Kidney capillary endothelial cell (primary cell): ENCODE measurements around the gene OSBPL2.

Experiments
- DNase-seq: peaks from one replicate; pipeline ENCODE4 v3.0.0-alpha.2; 2018; ENCODE audit warnings: low spot score

OSBPL2 gene

GRCh38 chr20:62258499-62259293 lies 20.4 kb downstream of the OSBPL2 start:
- no peak for DNase-seq

DNA sequence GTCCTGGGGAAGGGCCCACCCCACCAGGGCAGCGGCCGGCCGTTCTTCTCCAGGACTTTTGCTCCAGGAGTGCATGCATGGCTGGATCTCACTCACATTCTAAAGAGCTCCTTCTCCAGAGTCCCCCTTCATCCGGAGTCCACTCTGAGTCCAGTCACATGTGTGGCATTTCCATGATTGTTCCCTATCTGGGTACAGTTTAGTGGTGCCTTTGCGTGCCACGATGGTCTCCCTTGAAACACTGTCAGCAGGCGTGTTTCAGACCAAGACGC lies 20.9 kb downstream of the OSBPL2 start:
- DNase-seq: no peak

- no peak for DNase-seq
Observed at GRCh38 chr20:62262064-62262463, 23.7 kb downstream of the OSBPL2 start.

- DNase-seq: no peak
Observed at GRCh38 chr20:62263396-62263795, 25.1 kb downstream of the OSBPL2 start.

DNA sequence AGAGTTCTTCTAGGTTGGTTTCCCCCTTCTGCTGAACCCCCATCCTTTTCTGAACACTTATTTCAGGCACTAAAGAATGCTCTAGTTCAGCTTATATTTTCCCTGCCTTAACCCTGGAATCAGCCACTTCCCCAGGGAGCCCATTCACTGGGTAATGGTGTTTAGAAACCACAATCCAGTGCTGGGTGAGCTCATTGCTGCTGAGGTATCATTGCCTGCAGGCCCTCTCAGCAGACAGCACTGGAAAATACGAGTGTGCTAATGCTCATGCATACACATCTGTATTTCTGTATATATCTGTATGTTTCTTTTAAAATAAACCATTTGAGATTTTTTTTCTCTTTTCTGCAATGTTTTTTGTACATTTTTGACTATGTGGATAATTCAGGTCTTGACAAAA lies 27.0 kb downstream of the OSBPL2 start:
- no peak for DNase-seq

DNA sequence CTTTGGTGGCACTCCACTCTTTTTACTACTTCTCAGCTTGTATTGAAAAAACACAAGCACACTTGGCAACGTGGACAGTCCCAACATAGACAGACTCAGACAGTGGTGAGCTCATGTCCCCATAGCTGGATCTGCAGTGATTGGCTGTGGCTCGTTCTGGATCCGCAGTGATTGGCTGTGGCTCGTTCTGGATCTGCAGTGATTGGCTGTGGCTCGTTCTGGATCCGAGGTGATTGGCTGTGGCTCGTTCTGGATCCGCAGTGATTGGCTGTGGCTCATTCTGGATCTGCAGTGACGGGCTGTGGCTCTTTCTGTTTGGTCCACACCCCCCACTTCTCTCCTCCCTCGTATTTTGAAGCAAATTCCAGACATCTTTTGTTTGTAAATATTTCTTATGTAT lies 28.0 kb downstream of the OSBPL2 start:
- DNase-seq: no peak

DNA sequence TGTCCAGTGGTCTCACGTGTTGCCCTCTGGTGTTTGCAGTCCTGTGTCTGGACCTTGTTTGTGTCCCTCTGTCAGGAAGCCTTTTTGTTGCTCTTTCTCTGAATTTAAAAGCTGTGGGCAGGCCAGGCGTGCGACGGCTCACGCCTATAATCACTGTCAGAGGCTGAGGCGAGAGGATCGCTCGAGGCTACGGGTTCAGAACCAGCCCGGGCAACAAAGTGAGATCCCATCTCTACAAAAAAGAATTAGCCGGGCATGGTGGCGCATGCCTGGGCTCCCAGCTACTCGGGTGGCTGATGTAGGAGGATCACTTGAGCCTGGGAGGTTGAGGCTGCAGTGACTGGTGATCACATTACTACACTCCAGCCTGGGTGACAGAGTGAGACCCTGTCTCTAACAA lies 28.5 kb downstream of the OSBPL2 start:
- DNase-seq: no peak

DNA sequence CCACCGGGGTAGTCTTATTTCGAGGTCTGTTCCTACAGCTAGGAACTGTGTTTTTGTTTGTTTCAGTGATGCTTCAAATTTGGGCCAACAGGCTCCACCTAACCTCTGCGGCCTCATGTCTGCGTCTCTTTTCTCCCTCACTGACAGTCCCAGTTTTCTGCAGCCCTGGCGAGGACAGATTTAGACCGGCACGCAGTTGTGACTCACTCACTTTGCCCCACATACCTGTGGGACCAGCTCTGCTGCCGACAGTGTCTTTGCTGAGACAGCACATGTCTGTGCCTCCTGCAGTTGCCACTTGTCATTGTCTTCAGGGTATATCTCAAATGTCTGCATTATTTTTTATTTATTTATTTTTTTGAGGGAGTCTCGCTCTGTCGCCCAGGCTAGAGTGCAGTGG lies 29.2 kb downstream of the OSBPL2 start:
- no peak for DNase-seq

DNA sequence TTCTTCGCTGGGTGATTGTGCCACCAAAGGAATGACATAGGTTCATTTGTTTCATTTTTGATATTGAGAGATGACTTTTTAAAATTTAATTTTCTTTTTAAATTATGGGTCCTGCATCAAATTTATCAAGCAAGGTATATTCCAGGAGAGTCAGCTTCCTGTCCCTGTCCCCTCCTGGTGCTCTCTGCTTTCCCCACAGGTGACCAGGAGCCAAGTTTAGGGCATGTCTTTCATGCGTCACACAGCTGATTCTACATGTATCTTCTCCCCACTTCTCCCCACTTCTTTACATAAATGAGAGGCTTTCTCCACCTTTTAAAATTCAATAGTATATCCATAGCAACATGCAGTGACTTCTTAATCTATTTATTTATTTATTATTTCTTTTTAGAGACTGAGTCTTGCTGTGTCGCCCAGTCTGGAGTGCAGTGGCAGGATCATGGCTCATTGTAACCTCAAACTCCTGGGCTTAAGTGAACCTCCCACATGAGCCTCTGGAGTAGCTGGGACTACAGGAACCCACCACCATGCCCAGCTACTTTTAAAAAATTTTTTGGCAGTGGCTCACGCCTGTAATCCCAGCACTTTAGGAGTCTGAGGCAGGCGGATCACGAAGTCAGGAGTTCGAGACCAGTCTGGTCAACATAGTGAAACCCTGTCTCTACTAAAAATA lies 30.0 kb downstream of the OSBPL2 start:
- DNase-seq: no peak

- no peak for DNase-seq
Observed at GRCh38 chr20:62269378-62269777, 31.1 kb downstream of the OSBPL2 start.

GRCh38 chr20:62269871-62270270 lies 31.6 kb downstream of the OSBPL2 start:
- DNase-seq: no peak

- DNase-seq: no peak
Observed at GRCh38 chr20:62272200-62272599, 33.9 kb downstream of the OSBPL2 start.

GRCh38 chr20:62273416-62273815 lies 35.1 kb downstream of the OSBPL2 start:
- DNase-seq: no peak

- DNase-seq: no peak
Observed at GRCh38 chr20:62274332-62274950, 36.1 kb downstream of the OSBPL2 start.

- no peak for DNase-seq
Observed at GRCh38 chr20:62275219-62275618, 36.9 kb downstream of the OSBPL2 start.

DNA sequence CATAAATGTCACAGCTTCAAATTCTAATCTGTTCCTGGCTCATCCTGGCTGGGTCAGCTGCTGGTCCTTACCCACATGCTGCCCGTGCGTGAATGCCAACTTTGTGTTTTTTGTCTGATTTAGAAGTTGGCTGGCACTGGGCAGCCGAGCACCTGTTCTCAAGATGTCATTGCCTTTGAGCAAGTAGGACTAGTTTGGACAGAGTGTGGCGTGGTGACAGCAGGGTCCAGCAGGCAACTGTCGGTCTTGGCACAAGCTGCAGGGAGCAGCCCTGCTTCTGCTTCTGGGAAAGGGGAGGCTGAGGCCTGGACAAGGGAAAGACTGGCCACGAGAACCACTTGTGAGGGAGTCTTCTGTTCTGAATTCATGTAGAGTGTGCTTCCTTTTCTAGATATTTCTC lies 38.1 kb downstream of the OSBPL2 start:
- DNase-seq: no peak

- no peak for DNase-seq
Observed at GRCh38 chr20:62277253-62277652, 38.9 kb downstream of the OSBPL2 start.

DNA sequence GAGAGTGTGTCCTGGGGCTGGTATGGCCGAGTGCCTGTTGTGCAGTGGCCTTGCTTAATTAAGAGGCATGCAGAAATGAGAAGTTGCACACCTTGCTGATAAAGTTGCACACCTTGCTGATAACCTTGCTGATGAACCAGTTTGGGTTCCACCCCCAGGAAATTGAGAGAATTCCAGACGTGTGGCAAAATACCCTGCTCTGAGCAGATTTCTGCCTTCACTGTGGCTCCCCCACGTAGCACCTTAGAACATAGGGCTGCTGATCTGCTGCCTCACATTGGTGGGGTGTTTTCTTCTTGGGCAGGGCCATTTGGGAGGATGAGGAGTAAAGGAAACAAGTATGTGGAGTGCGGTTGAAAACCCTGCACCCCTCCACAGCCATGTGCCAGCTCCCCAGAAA lies 42.0 kb downstream of the OSBPL2 start:
- DNase-seq: no peak

DNA sequence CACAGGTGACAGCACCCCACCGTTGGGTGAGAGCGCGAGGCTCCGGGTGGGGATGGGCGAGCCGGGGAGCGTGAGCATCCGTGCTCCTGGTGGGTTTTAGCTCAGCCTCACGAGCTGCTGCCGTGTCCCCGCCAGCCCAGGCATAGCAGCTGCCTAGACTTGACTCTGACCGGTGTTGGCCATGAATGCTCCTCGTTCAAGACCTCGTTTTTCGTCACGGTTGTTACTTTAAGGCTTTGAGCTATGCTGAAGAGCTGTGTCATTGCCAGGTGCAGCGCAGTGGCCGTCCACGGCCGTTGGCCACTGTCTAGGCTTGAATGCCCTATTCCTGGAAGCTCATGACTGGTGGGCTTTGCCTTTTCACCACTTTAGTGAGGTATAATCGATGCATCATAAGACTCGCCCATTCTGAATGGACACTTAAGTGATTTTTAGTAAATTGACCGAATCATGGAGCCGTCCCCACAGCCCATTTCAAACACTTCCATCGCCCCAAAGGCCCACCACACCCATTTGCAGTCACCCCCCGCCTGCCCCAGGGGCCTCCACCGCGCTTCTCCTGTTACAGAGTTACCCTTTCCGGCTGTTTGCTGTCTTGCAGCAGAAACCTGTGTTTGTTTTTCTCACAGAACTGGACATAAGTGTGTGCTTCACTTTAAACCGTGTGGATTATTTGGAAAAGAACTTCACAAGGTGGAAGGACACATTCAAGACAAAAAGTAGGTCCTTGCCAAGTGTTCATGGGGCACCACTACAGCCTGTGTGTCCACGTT lies 43.0 kb downstream of the OSBPL2 start:
- DNase-seq: no peak

DNA sequence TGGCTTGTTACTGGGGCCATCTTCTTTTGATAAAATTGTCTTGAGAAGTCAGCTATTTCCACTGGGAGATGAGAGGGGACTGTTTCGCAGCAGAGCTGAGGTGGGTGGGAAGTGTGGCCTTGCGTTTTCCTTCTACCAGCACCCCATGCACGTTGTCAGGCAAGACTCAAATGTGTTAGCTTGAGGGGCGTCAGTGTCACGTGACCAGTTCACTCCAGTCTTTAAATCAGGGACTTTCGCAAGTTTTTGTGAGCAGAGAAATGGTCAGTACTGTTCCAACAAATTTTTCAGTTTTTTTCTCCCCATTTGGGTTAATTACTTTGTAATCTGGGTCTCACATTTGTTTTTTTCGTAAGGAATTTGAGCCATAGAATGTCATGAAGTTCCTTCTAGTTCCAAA lies 43.8 kb downstream of the OSBPL2 start:
- DNase-seq: no peak

DNA sequence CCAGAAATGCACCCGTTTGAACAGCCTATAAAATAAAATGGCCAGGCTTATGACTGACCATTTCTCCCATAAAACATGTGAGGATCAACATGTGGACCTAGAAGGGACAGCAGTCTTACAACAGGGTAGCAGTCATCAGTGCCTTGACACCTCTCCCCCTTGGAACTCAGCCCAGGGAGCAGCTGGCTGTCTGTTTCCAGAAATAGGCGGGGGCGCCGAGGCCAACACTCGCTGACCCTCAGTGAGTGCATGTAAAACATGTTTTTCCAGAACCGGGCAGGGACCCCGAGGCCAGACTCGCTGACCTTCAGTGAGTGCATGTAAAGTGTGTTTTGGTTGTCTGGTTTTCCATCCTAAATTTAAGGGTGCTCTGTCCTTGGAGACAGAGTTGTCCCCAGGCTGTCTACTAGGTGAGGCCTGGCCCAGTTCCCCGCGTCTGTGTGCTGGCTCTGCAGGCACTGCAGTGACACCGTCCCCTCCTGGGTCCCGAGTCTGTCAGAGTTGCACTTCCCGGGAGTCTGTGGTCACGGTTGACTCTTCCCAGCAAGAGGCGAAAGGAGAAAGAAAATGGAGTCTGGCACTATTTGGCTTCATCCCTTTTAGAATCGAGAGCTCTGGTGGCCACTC lies 44.7 kb downstream of the OSBPL2 start:
- no peak for DNase-seq

- no peak for DNase-seq
Observed at GRCh38 chr20:62284448-62284847, 46.1 kb downstream of the OSBPL2 start.
